PC-9 (cell line): ENCODE results near the gene RPL37. TPM values are rescaled to one million over a fixed set of nuclear protein-coding genes. Genes with fewer than 3 reads are reported as not detected.

ENCODE experiments used
- BruUV-seq: library from RNA; stranded (reverse); fragments of 400-500 nt; replicated peaks from 2 replicates; lab custom pipeline; 2021; lab: Mats Ljungman, UMichigan
- CTCF ChIA-PET: fragments of 300-600 bp; sonication (Branson Sonifier 250); formaldehyde crosslinking; loops from one replicate; lab custom pipeline; 2022; ENCODE audit warnings: antibody characterized with exemption; lab: Charles Lee
- POLR2A ChIA-PET: fragments of 300-600 bp; sonication (Branson Sonifier 250); formaldehyde crosslinking; loops from one replicate; lab custom pipeline; 2022; ENCODE audit warnings: antibody characterized with exemption; ENCODE audit not compliant: unreplicated experiment; lab: Charles Lee
- DNase-seq, 2 experiments: peaks; one replicate each; pipeline versions ENCODE4 v3.0.0 to v3.0.0-alpha.2; 2015 to 2022; ENCODE audit warnings: mixed read lengths in 1 of 2
- H2AFZ ChIP-seq: fragments of 200-600 bp; sonication (generic); 2 replicates; pipeline ENCODE4 v1.8.1; 2017; ENCODE audit warnings: antibody characterized with exemption
- H3F3A ChIP-seq: fragments of 200-600 bp; sonication (generic); 2 replicates; pipeline ENCODE4 v1.8.1; 2017; ENCODE audit warnings: antibody characterized with exemption, mild to moderate bottlenecking, low read depth; ENCODE audit not compliant: insufficient read depth
- H3K27ac ChIP-seq: fragments of 200-600 bp; sonication (generic); 2 replicates; pipeline ENCODE4 v1.6.1; 2016; ENCODE audit warnings: mixed run types
- H3K27me3 ChIP-seq: fragments of 200-600 bp; sonication (generic); 2 replicates; pipeline ENCODE4 v1.6.1; 2016; ENCODE audit warnings: low read depth, mixed run types; ENCODE audit not compliant: insufficient read depth
- H3K36me3 ChIP-seq: fragments of 200-600 bp; sonication (generic); 2 replicates; pipeline ENCODE4 v1.6.1; 2016; ENCODE audit warnings: low read depth, mixed run types
- H3K4me1 ChIP-seq: fragments of 200-600 bp; sonication (generic); replicated peaks from 2 replicates; pipeline ENCODE4 v1.6.1; 2016; ENCODE audit warnings: mixed run types; ENCODE audit not compliant: insufficient read depth
- H3K4me2 ChIP-seq: fragments of 200-600 bp; sonication (generic); 2 replicates; pipeline ENCODE4 v1.6.1; 2017; ENCODE audit warnings: mixed run types
- H3K4me3 ChIP-seq: fragments of 200-600 bp; sonication (generic); 2 replicates; pipeline ENCODE4 v1.6.1; 2016; ENCODE audit warnings: mixed run types
- H3K79me2 ChIP-seq: fragments of 200-600 bp; sonication (generic); 2 replicates; pipeline ENCODE4 v1.6.1; 2017; ENCODE audit warnings: low read depth, mixed run types
- H3K9me2 ChIP-seq: fragments of 200-600 bp; sonication (generic); 2 replicates; pipeline ENCODE4 v1.8.1; 2017; ENCODE audit warnings: mild to moderate bottlenecking; ENCODE audit not compliant: insufficient read depth
- H3K9me3 ChIP-seq: fragments of 200-600 bp; sonication (generic); 2 replicates; pipeline ENCODE4 v1.8.1; 2016; ENCODE audit warnings: low read depth; ENCODE audit not compliant: insufficient read depth
- H4K20me1 ChIP-seq: fragments of 200-600 bp; sonication (generic); 2 replicates; pipeline ENCODE4 v1.8.1; 2017; ENCODE audit not compliant: insufficient read depth
- EZH2 ChIP-seq: fragments of 200-600 bp; sonication (generic); IDR thresholded peaks from 2 replicates; pipeline ENCODE4 v1.8.0; 2017; ENCODE audit warnings: antibody characterized with exemption, low read depth
- intact Hi-C: fragments of 100-400 bp; cut with micrococcal nuclease; formaldehyde crosslinking; loops from one replicate; pipeline ENCODE4 v1.10.0; 2022; ENCODE audit not compliant: unreplicated experiment
- total RNA-seq: library from RNA; stranded (reverse); gene quantifications from 2 replicates; pipeline ENCODE4 v1.2.3, GENCODE V29; 2021
- TF ChIP-seq, protein P1 (sequence below): fragments of 200-600 bp; sonication (generic); conservative IDR thresholded peaks from 2 replicates; pipeline ENCODE4 v1.6.1; 2017; ENCODE audit warnings: mixed run types, antibody characterized with exemption, mild to moderate bottlenecking, moderate library complexity

RPL37 gene
- total RNA-seq, 1 experiment from 2014 or later, result 3,889 TPM

GRCh38 chr5:40832345-40832744 lies 2.7 kb downstream of the RPL37 start:
- intact Hi-C loops, result no loop called here
- Histone ChIP-seq H3K4me2 (peak overlapping the region; percentile 99), H3K4me3 (peak overlapping the region; percentile 86; the same call in 1 of the 2 replicates), H4K20me1 (peaks cover 66% of the 10 kb centered on the region), H3K27me3 (no peaks in the 10 kb centered on the region), H3K27ac (peak overlapping the region; percentile 96), H3F3A (peaks cover 91% of the 10 kb centered on the region), H3K79me2 (peaks cover 68% of the 10 kb centered on the region), H3K36me3 (peaks cover 72% of the 10 kb centered on the region), H3K9me2 (no peaks in the 10 kb centered on the region), H3K9me3 (no peaks in the 10 kb centered on the region), H3K4me1 (peaks cover 40% of the 10 kb centered on the region), H2AFZ (no peak overlapping the region)
- BruUV-seq, result no TSS peak
- peak in 1 of 2 experiments; percentile 67 for DNase-seq
- ChIA-PET CTCF (interaction anchor here (0.7 to 1.0 kb wide), 2 partner anchors 24 to 90 kb away, joined by 3 to 4 read pairs; no protein-coding TSS in a partner anchor), POLR2A (interaction anchor here (0.7 to 1.2 kb wide), 5 partner anchors 9 to 41 kb away, joined by 3 to 24 read pairs (median 4); partner anchors contain the start of gene PRKAA1)
- TF ChIP-seq EZH2, result no peak
- TF ChIP-seq, protein P1, sequence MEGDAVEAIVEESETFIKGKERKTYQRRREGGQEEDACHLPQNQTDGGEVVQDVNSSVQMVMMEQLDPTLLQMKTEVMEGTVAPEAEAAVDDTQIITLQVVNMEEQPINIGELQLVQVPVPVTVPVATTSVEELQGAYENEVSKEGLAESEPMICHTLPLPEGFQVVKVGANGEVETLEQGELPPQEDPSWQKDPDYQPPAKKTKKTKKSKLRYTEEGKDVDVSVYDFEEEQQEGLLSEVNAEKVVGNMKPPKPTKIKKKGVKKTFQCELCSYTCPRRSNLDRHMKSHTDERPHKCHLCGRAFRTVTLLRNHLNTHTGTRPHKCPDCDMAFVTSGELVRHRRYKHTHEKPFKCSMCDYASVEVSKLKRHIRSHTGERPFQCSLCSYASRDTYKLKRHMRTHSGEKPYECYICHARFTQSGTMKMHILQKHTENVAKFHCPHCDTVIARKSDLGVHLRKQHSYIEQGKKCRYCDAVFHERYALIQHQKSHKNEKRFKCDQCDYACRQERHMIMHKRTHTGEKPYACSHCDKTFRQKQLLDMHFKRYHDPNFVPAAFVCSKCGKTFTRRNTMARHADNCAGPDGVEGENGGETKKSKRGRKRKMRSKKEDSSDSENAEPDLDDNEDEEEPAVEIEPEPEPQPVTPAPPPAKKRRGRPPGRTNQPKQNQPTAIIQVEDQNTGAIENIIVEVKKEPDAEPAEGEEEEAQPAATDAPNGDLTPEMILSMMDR, result 0 out of 2 replicates have a peak, but pooled peaks have one; percentile 11

DNA sequence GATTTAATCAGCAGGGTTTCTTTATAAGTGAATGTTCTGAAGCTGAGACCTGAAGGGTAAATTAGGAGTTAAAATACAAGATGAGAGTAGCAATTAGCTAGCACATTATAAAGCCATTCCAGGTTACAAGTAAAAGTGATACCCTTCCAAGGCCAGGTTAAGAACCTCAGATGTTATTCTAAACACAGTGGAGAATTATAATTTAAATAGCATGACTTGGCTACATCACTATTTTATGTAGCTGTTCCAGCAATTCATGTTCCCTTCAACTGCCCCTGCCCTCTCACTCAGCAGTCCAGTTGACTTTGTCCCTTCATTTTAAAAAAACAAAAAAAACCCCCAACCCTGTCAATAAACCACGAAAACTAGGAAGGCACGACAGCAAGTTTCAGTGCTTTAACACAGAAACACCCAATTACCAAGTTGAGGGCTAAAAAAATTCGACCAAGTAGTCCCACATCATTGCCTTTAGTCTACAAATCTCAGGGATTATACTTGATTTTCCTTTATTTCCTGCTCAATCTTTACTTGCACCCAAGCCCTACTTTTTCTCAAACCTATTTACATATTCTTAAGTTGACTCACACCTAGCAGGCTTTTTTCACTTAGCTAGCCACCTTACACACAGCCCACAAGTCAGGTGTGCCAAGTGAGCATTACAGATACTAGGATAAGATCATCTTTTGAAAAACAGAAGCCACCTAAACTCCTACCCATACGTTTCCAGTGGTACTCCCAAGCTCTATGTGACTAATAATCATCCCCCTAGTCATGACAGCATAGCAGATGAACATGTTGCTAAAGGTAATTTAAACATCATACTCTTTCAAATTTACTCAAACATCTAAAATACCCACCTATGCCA lies 3.4 kb downstream of the RPL37 start:
- Histone ChIP-seq H3K4me3 (peak overlapping the region; percentile 86; the same call in 1 of the 2 replicates), H3K36me3 (peaks cover 79% of the 10 kb centered on the region), H3K4me2 (peak overlapping the region; percentile 99), H3K27ac (peak overlapping the region; percentile 96), H3K4me1 (peaks cover 34% of the 10 kb centered on the region), H2AFZ (no peak overlapping the region), H3K9me2 (no peaks in the 10 kb centered on the region), H3F3A (peaks cover 96% of the 10 kb centered on the region), H3K27me3 (no peaks in the 10 kb centered on the region), H4K20me1 (peaks cover 74% of the 10 kb centered on the region), H3K9me3 (no peaks in the 10 kb centered on the region), H3K79me2 (peaks cover 64% of the 10 kb centered on the region)
- TF ChIP-seq EZH2, result no peak
- TF ChIP-seq, protein P1, result 0 out of 2 replicates have a peak, but pooled peaks have one; percentile 1
- peak in 1 of 2 experiments; percentile 61 for DNase-seq
- BruUV-seq, result no TSS peak
- CTCF ChIA-PET, result interaction anchor here (0.7 to 1.0 kb wide), 2 partner anchors 23 to 89 kb away, joined by 3 to 4 read pairs; no protein-coding TSS in a partner anchor
- intact Hi-C loops, result no loop called here
- POLR2A ChIA-PET, result interaction anchor here (0.6 to 1.2 kb wide), 6 partner anchors 8 to 1688 kb away, joined by 3 to 24 read pairs (median 4); partner anchors contain the start of gene PRKAA1

GRCh38 chr5:40829748-40830533 lies 5.1 kb downstream of the RPL37 start:
- Histone ChIP-seq H3K4me1 (peaks cover 28% of the 10 kb centered on the region), H3K27ac (peak overlapping the region; percentile 96; the same call in 1 of the 2 replicates), H3K36me3 (peaks cover 83% of the 10 kb centered on the region), H3K4me3 (no peak overlapping the region), H3F3A (peaks cover 100% of the 10 kb centered on the region), H3K4me2 (no peak overlapping the region), H2AFZ (no peak overlapping the region), H3K9me2 (no peaks in the 10 kb centered on the region), H3K79me2 (peaks cover 61% of the 10 kb centered on the region), H4K20me1 (peaks cover 88% of the 10 kb centered on the region), H3K9me3 (no peaks in the 10 kb centered on the region), H3K27me3 (no peaks in the 10 kb centered on the region)
- POLR2A ChIA-PET, result interaction anchor here (0.5 kb wide), 1 partner anchor 36 kb away, joined by 6 read pairs; no protein-coding TSS in a partner anchor
- intact Hi-C loops, result no loop called here
- no TSS peak for BruUV-seq
- CTCF ChIA-PET, result no interaction called here
- TF ChIP-seq EZH2, result no peak
- TF ChIP-seq, protein P1, result no peak
- DNase-seq, result no peak
